HG02571 (cell line): ENCODE measurements around the gene GORASP1.

ENCODE experiments used
- ATAC-seq: cut with Tn5 transposase; IDR thresholded peaks from one replicate; pipeline ENCODE4 v1.9.1; 2021; ENCODE audit warnings: mild to moderate bottlenecking, moderate library complexity; ENCODE audit not compliant: unreplicated experiment

The GORASP1 gene

DNA sequence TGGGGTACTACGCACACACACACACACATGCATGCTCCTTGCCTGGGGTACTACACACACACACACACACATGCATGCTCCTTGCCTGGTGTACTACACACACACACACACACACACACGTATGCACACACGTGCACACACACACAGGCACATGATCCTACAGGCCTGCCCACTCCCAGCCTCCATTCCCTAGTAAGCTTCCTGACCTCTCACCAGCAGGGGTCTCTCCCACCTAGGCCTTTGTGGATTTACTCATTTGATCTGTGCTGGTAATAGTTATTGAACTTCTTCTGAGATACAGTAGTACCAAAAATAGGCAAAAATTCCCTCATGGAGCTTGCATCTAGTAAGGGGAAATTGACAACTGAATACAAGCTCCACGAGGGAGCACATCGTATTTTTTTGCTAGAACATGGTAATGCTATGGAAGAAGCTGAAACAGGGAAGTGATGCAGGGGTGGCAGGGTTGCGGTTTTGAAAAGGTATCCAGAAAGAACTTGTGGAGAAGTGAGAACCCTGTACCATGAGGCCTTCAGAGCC is 19.2 kb upstream of the GORASP1 start:
- no peak for ATAC-seq

DNA sequence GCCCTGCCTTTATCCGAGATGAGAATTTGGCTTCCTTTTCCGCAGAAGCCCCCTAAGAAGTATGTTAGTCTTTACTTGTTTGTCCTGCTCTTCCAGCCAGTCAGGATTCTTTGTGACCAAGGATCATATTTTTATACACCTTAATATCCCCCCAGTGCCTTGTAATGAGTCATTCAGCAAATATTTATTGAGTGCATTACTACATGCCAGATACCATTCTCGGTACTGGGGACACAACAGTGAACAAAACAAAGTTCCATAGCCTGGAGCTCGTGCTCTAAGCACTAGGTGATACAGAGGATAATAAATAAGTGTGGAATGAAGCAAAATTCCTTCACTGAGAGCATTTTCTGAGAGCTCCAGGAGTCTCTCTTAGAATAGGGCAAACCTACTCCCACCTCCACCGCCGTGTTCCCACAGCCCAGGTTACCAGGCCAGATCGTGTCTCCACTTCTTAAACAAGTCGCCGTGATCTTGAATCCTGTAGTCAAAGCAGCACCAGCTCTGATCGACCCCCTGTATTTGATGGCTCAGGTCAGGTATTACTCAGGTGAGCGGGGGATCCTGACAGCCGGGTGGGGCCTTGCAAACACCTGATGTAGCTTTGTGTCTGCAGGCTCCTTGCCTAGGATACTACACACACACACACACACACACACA is 18.5 kb upstream of the GORASP1 start:
- ATAC-seq = no peak

GRCh38 chr3:39124876-39125840 is 17.7 kb upstream of the GORASP1 start:
- ATAC-seq = no peak

DNA sequence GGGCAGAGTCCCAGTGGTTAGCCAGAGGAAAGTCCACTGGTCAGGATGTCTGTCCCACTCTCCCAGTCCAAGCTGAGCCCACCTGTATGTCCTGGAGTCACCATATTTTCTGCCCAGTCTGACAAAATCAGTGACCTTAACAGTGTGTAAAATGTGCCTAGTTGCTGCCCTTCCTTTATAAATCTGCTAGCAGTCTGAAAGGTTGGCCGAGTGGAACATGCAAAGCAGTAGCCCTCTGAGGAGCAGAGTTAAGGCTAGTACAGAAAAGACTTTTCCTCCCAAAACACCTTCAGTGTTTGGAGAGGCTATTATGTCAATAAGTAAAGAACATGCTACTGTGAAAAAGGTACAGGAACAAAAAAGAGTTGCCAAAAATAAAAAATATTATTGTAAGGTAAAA is 15.4 kb upstream of the GORASP1 start:
- peak; percentile 75 for ATAC-seq

GRCh38 chr3:39121621-39122020 is 14.2 kb upstream of the GORASP1 start:
- no peak for ATAC-seq

- ATAC-seq = no peak
These were observed 11.7 kb upstream of the GORASP1 start for GRCh38 chr3:39118931-39119660.

GRCh38 chr3:39118079-39118478 is 10.7 kb upstream of the GORASP1 start:
- ATAC-seq = no peak

- no peak for ATAC-seq
These were observed 8.4 kb upstream of the GORASP1 start for GRCh38 chr3:39115870-39116269.

- ATAC-seq = no peak
These were observed 7.0 kb upstream of the GORASP1 start for GRCh38 chr3:39114456-39114855.

DNA sequence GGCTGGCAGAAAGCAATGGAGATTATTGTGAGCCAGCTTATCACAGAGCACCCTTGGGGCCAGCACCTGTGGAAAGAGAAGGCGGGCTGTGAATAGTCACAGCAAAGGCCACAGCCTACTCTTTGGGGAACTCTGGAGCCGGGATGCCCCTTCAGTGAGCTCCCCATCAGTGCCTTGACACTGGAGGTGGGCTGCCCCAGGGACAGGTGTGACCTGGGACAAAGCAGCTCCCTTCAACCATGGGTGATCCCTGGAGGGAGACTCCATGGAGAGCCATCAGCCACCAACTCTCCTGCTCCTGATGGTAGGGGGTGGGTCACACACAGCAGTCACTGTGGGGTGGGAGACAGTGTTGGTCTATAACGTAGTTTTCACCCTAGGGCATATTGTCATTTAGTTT is 5.9 kb upstream of the GORASP1 start:
- no peak for ATAC-seq

DNA sequence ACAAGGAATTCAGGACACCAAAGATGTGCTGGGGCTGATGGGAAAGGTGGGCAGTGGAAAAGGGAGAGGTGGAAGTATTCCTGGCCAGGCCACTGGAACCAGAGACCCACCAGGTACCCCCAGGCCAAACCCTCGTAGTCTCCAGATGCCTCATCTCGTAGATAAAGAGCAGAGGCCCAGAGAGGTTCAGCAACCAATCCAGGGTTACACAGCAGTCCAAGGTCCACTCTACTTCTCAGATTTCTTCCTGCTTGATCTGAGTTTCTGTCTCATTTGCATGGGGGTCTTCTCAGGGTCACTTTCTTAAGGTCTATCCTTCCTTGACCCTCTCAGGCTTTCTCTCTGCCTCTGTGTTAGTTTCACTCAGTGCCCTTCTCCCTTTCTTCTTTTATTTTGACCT is 5.1 kb upstream of the GORASP1 start:
- no peak for ATAC-seq

DNA sequence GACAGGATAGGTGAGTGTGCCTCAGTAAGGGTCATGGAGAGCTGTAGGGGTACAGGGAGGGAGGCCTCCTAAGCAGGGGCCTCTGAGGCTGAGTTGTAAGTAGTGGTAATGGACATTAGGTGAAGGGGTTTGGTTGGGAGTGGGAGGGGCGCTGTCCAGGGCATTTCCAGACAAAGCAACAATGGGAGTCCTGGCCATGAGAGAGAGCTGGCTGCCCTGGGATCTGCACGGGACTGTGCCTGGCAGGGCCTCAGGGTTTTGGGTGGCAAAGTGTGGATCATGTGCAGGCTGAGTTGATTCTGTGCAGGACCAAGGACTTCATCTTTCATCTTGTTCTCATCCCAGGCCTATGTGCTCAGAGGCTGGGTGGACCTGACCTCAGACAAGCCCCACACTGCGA is 4.7 kb upstream of the GORASP1 start:
- ATAC-seq = no peak

GRCh38 chr3:39110041-39110639 is 2.7 kb upstream of the GORASP1 start:
- ATAC-seq = no peak

- no peak for ATAC-seq
These were observed 1.7 kb upstream of the GORASP1 start for GRCh38 chr3:39109086-39109485.

DNA sequence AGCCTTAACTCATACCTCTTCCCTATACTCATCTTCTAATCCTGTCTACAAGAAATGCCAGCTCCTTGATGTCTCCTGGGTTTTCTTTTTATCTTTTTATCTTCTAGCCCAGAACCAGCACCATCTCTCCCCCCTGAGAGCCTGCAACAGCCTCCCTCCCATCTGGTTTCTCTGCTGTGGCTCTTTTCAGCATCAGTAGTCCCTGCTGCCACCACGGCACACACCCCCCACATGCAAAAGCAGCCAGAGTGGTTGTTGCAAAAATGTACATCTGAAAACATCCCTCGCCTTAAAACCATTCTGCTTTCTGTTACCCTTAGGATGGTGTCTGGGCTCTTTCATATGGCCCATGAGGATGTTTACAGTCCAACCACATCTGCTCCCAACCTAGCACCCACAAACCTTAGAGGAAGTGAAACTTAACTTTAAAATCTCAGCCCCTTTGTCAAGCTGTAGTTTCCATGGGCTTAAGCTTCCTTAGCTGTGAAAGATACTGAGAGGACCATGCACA is 828 bp upstream of the GORASP1 start:
- ATAC-seq = peak; percentile 69

DNA sequence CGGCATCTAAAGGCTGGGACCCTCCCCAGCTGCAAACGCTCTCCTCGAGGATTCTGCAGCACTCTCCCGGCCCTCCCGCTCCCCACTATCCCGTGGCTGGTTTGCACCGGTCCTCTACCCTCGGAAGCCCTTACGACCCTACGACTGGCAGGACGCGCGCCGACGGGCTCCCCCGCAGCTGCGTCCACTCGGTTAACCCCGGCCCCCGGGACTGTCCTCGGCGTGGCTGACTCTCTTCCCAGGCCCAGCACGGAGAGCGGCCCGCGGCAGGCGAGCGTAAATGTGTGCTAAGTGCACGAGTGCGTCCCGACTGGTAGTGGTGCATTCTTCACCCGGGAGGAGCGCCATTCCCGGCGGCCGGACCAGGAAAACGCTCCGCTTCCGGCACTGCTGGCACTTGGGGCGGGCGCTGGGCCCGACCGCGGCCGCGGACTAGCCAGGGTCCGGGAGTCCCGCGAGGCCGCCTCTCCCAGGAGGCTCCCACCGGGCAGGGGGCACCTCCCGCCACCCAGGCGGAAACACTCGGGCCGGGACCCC is 508 bp downstream of the GORASP1 start:
- ATAC-seq = peak; percentile 1

DNA sequence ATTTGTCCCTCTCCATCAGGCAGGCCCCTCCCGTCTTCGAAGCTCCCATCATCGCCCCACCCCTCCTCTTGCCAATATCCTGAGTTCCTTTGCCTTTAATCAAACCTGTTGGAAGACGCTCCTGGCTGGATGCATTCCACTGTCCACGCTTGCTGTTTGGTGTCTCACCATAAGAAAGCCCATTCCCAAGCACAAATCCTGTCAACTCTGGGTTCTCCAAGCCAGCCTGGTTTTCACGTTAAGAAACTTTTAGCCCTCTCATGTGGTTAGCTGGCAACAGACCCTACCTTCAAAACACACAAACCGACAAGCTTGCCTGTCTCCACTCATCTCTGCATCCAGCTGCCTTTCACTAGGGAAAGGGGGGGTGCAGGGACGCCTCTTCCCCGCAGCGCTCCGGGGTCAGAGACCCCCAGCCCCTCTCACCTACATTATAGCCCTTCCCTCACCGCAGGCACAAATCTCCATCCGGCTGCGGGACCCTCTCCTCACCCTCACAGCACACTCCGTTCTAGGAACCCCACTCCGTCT is 1.1 kb downstream of the GORASP1 start:
- ATAC-seq = no peak

GRCh38 chr3:39105687-39106063 is 1.8 kb downstream of the GORASP1 start:
- no peak for ATAC-seq

DNA sequence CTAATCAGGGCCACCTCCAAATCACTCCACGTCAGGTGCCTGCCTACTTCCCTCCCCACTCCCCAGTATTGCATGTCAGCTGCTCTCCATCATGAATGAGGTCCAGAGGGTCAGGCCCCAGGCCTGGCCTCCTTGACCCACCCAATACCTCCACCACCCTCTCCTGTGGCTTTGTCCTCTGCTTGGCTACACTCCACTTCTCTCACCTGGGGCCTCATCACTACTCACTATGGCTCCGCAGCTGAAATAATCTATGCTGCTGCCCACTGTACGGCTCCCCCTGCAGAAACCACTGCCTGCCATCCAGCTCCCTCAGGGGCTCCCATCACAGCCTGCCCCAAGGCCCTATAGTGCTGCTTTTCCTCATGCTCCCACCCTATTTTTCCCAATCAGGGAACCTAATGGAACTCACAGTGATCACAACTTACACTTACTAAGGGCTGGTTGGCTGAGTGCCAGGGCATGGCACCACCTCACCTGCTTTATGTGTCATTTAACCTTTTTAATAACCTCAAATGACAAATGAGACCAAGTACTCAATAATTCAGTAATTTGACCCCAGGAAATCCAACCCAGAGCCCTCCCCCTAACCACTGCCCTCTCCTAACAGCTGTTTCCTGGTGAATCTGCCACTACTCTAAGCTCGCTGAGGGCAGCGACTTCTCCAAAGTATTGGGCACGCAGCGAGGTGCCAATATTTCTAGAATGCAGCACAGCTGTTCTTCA is 2.3 kb downstream of the GORASP1 start:
- no peak for ATAC-seq
